CD4-positive, alpha-beta T cell treated with Interferon gamma for 1 hour (primary cell): ENCODE data around the gene AP1S1.
A peak's percentile ranks its signal among the peaks of the same experiment; 100 is the strongest.

Experiments used
- DNase-seq: peaks from one replicate; pipeline ENCODE4 v3.0.0-alpha.2; 2020

The AP1S1 gene

DNA sequence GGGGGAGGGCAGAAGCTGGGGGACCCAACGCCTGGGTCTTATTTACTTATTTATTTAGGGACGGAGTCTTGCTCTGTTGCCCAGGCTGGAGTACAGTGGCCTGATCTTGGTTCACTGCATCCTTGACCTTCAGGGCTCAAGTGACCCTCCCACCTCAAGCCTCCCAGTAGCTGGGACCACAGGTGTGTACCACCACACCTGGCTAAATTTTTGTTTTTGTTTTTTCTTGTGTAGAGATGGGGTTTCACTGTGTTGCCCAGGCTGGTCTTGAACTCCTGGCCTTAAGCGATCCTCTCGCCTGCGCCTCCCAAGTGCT, 48.3 kb downstream of the AP1S1 start:
- DNase-seq: no peak

DNA sequence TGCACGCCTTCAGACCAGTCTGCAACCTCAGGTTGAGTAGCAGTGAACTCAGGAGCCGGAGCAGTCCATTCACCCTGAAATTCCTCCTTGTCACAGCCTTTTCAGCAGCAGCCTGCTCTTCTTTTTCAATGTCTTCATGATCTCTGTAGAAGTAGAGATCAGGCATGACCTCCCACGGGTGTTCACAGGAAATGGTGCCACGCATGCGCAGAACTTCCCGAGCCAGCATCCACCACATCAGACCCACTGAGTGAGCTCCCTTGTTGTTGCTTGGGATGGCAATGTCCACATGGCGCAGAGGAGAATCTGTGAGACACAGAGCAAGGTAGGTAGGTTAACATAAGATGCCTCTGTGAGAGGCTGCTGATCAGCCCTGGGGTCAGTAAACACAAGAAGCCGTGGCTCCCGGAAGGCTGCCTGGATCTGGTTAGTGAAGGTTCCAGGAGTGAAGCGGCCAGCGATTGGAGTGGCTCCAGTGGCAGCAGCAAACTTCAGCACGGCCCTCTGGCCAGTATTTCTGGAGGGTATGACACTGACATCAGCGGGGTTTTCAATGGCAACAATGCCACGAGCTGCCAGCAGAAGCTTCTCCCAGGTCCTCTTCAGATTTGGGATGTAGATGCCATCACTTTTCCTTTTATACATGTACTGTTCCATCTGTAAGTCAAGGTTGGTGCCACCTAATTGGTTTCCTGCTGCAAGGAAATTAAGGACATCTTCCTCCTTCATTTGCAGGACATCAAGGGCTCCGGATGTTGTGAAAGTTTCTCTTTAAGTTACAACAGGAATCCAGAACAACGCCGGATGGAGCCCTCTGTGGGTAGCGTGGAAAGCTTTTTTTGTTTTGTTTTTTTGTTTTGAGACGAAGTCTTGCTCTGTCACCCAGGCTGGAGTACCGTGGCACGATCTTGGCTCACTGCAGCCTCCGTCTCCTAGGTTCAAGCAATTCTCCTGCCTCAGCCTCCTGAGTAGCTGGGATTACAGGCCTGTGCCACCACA, 49.8 kb downstream of the AP1S1 start:
- peak; percentile 12 for DNase-seq

DNA sequence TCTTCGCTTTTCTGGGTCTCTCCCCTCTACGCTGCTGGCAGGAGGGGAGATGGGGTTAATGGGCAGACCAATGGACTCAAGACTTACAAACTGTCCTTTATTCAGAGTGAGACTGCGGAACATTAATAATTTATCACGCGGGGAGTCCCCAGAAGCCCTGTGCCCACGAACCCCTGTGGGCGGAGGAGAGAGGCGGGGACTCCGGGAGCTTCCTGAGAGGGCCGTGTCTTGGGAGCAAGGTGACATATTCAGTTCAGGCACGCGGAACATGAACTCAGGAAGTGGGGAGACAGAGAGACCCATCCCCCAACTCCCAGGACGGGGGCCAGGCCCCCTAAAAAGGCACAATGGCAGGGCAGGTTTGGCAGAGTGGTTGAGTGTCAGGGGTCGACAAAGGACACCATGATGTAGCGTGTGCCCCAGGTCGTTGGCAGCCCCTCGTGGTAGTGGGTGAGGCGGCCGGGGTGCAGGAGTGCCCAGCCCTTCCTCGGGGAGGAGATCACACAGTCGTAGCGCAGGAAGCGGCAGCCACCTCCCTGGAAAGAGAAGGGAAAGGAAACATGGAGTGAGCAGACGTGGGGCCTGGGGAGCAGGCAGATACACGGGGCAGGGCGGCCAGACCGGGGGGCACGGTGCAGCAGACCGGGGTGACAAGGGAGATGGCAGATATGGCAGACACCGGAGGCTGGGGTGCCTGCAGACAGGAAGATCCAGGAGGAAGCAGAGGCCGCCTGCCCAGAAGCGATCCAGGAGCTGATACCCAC, 51.8 kb downstream of the AP1S1 start:
- no peak for DNase-seq

DNA sequence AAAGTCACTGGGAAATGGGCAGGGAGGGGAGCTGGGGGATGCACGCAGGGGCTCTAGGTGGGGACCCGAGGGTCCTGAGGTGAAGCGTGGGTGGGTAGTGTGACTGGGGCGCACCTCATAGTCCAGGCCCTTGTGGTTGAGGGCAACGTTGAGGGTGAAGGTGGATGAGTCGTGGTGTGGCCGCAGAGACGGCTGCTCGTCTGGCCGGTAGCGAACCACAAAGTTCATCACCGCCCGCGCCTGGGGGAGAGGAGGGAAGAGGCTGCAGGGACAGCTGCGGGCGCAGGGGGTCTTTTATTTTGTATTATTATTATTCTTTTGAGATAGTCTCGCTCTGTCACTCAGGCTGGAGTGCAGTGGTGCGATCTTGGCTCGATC, 52.4 kb downstream of the AP1S1 start:
- DNase-seq: no peak

DNA sequence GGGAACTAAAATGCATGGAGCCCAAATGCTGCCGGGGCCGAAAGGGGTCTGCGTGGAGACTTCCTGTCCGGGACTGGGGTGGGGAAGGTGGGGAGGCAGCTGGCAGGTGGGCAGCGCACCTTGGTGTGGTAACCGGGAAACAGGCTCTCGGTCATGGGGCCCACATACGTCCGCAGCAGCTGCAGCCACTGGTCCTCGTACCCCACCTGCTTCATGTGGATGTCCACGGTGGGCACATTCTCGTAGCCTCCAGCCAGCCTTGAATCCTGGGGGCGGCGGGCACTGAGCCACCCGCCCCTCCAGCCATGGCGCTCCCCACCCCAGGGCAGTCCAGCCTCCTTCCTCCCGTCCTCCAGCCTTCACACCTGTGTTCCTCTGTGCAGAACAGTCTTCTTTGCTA, 53.2 kb downstream of the AP1S1 start:
- DNase-seq: no peak

DNA sequence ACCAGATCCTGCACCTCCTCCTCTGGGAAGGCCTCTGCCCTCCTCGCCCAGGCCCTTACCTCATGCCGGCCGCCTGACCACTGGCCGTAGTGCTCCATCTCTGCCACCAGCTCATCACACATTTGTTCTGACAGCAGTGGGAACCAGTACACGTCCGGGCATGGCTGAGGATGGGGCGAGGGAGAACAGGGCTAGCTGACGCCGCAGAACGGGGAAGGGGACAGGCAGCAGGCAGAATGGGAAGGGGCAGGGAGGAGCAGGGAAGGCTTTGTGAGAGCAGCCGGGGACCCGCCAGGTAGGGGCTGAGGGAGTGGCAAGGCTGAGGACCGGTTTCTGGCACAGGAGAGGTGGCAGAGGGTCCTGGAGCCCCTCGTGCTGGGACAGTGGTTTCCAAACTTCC, 54.5 kb downstream of the AP1S1 start:
- DNase-seq: no peak

DNA sequence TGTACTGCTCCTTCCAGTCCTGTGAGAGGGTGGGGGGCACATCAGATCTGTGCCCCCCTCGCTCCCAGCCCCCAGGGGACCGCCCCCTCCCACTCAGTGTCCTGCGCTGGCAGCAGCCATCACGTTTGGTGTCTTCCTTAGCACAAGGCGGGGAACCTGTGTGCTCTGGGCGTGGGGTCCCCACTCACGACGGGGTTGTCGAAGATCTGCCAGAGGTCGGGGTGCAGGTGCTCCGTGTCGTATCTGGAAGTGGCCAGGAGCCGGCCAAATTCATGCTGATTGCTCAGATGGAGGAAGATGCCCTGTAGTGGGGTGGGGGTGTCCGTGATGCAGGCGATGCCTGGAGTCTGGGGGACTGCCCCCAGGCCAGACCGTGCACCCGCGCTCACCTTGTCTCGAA, 55.9 kb downstream of the AP1S1 start:
- DNase-seq: no peak
